NOMO-1 treated with DMSO at 0.1 percent for 48 hours (cell line): Measurements from ENCODE around the gene CCDC57.

ENCODE experiments used
- DNase-seq: peaks from one replicate; lab custom pipeline; 2025; ENCODE audit not compliant: unreplicated experiment; lab: John Stamatoyannopoulos, UW

The CCDC57 gene

DNA sequence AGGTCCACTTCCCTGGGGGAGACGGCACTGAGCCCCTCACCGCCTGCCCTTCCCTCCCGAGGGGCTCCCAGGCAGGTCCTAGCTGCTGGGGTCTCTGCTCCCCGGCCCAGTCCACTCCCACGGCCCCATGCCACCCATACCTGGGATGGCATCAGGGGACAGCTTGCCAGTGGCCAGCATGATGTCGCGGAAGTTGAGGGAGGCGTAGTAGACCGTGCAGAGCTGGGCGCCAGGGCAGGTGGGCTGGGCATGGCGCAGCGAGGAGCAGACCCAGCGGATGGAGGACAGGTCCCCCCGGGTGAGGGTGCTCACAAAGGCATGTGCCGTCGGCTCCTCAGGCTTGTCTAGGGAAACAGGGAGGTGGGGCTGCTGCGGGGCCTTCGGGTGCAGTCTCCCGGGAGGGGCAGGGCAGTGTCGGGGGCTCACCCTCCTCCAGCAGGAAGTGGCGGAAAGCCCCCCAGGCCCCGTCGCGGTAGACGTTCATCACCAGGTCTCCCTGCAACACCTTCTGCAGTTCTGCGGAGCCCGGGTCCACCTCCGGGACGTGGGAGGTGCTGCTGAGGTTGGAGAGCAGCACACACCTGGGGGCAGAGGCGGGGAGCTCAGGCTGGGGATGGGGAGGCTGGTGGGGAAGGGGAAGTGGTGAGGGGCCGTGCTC is 128.1 kb downstream of the CCDC57 start:
- DNase-seq, result no peak

DNA sequence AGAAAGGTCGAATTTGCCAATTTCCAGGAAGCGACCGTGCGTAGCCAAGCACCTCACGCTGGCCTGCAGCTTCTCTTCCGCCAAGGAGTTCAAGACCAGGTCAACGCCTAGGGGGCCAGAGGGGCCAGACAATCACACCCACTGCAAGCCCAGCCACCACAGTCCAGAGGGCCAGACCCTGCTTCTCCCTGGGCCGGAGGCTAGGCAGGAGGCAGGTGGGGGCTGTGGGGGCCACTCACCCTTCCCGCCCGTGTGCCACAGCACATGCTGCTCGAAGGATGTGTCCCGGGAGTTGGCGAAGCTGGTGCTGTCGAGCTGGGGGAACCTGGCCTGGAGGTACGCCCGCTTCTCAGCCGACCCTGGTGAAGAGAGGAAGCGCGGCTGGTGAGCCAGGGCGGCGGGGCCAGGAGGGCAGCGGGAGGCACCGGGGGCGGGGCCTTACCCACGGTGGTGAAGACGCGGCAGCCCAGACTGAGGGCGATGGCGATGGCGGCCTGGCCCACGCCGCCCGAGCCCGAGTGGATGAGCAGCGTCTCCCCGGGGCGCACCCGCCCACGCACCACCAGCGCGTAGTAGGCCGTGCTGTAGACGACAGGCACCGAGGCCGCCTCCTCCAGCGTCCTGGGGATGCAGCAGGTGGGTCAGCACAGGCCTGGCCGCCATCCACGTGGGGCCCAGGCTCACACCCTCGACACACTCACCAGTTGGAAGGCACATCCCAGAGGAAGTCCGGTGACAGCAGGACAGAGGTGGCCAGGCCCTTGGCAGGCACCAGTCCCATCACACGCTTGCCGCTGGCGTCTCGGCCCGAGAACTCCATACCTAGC is 128.9 kb downstream of the CCDC57 start:
- DNase-seq, result no peak

DNA sequence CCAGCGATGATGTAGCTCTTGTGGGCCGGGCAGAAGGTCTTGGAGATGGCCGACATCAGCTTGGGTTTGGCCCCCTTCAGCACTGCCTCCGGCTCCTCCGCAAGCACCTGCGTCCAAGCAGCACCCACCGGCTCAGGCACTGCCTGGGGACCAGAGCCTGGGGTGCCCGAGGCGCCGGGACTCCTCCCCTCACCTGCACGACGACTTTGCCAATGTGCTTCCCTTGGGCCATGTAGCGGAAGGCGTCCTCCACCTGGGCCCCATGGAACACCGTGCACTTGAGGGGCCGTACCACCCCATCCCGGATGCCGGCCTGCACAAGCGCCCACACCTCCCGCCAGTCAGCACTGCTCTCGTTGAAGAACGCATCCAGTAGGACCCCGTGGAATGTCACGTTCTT is 129.6 kb downstream of the CCDC57 start:
- DNase-seq, result no peak

DNA sequence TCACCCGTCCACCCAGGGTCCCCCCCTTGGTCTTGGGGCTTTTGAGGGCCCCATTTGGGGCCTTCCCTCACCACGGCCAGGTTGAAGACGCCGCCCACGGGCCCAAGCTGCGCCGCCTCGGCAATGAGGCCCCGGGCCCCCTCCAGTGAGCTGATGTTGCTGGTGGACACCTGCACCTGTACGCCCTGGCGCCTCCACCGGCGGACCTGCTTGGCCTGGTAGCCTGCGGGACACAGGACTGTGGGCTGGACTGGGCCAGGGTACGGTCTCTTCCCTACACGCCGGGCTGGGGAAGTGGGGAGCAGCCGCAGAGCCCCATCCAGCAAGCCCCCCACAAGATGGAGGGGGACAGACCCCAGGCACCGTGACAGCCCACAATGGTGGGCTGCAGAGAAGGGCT is 130.2 kb downstream of the CCDC57 start:
- no peak for DNase-seq

DNA sequence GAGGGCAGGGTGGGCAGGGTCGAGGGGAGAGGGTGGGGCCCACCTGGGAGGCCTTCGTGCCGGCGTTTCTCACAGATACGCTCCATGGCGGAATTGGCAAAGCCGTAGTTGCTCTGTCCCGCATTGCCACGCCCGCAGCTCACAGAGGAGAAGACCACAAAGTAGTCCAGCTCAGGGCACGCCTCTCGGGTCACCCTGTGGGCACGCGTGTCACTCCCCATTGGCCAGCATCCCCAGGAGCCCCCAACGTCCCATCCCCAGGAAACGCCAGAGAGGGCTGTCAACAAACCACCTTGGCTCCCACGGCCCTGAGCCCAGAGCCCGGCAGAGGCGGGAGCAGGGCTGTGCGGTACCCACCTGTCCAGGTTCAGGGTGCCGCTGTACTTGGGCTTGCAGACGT is 130.7 kb downstream of the CCDC57 start:
- no peak for DNase-seq

DNA sequence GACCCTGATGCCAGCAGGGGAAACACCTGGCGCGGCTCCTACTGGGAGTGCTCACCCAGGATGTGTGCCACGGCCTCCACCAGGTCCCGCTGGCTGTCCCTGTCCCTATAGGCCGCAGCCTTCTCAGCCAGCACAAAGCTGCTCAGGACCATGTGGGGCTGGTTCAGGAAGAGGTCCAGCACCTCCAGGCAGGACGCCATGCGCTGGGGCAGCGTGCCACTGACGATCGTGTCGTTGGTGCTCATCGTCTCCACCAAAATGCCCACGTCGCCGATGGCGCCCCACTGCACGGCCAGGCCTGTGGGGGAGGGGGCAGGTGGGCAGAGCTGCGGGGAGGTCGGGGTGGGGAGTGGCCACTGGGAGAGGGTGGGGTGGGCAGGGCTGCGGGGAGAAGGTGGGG is 131.1 kb downstream of the CCDC57 start:
- DNase-seq, result no peak

DNA sequence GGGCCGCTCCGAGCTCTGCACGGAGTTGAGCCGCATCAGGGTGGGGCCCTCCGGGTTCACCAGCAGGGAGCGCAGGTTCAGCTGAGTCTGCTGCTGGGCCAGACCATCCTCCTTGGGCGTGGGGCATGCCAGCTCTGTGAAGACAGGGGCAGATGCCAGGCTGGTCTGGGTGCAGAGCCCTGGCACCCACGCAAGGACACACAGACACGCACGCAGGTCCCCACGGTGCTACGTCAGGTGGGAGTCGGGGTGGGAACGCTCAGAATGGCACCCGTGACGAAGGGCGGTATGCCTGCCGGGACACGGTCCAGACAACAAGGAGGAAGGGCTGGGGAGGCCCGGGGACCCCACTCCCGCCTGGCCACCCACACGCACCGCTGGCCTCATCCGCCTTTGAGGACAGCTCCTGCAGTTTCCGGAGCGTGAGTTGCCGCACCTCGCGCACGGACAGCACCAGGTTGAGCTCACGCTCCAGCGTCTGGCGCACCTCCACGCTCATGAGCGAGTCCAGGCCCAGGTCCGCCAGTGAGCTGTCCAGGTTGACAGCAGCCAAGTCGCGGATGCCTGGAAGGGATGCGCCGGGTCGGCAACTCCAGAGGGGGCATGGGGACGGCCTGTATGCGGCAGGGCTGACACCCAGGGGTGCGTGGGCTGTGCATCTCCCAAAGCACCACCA is 131.7 kb downstream of the CCDC57 start:
- no peak for DNase-seq

DNA sequence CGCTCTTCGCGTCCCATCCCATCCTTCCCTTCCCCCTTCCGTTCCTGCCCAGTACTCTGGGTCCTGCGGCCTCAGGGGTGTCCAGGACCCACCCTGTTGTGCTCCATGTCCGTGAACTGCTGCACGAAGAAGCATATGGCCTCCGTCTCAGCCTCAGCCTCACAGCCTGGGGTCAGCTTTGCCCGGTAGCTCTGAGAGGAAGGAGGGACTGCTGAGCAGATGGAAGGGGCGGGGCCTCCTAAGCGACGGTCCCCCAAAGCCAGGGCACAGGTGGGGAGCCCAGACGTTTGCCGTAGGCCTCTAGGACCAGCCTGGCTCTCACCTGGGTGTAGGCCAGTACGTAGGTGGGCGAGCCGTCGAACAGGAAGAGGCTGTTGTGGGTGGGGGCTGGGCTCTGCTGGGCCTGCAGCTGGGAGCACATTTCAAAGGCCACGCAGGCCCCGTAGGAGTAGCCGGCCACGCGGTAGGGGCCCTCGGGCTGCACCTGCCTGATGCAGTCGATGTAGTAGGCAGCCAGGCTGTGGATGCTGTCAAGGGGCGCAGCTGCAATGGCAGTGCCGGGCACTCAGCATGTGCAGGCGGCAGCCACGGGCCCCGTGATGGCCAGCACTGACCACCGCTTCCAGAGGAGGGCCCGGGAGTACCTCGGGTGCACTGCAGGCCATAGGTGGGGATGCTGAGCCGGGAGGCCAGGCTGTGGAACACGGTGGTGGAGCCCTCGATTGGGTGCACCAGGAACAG is 132.4 kb downstream of the CCDC57 start:
- DNase-seq, result no peak

DNA sequence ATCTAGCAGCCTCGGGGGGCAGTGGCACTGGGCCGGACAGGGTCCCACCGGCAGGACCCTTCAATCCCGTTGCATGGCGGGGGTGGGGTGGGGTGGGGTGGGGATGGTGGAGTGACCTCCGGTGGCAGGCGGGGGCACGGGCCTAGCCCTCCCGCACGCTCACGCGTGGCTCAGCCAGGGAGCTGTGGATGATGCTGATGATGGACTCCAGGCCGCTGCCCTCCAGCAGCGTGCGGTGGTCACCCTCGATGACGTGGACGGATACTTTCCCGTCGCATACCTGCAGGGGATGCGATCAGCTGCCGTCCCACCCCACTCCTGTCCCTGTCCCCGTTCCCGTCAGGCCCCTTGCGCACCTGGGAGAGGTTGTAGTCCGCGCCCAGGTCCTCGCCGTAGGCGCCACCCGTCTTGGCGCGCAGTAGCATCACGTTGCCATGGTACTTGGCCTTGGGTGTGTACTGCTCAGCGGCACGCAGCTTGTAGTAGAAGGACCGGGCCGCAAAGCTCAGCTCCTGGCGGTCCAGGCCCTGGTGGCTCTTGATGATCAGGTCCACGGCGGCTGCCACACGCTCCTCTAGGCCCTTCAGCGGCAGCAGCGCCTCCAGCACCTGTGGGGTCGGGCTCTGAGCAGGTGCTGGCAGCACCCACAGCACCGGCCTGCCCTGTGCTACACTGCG is 133.5 kb downstream of the CCDC57 start:
- DNase-seq, result no peak

DNA sequence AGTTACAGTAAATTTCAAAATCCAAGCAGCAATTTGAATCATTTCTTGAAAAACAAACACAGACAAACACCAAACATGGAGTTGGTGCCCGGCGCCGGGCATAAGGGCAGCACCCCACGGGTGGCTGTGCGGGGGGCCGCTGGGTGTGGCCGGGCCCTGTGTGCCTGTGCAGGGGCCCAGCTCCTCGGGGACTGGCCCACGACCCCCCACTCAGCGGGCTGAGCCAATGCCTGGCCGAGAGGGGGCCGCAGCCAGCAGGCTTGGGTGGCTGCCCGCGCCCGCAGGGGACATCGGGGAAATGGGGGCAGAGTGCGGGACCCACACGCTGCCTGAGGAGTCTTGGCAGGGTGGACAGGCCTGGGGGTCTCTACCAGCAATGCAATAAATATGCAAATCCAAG is 134.2 kb downstream of the CCDC57 start:
- no peak for DNase-seq

DNA sequence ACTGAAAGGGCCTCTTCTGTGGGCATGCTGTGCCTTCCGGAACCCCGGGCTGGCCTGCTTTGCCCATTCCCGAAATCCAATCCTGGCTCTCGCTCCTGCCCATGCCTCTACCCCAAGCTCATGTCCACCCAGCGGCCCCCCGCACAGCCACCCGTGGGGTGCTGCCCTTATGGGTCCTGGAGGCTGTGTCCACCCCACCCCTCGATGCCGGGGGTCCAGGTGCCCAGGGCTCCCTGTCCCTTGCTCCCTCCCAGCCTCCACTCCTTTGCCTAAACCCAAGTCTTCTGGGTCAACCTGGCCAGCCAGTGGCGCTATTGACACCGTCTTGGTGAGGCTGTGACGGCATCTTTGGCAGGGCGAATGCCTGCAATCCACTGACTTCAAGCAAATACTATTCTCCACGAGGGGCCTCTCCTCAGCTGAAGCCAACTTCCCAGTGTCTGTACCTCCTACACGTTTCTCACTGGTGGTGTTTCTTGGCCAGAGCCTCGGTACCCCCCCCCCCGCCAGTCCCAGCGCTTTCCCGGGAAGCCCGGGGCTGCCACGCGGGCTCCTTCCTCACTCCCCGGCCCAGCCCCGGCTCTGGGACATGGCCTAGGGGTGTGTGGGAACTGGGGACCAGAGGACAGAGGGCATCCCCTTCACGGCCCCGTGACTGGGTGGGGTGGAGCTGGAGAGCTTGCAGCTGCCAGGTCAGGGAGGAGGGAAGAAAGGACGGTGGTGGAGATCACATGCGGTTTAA is 134.9 kb downstream of the CCDC57 start:
- no peak for DNase-seq

DNA sequence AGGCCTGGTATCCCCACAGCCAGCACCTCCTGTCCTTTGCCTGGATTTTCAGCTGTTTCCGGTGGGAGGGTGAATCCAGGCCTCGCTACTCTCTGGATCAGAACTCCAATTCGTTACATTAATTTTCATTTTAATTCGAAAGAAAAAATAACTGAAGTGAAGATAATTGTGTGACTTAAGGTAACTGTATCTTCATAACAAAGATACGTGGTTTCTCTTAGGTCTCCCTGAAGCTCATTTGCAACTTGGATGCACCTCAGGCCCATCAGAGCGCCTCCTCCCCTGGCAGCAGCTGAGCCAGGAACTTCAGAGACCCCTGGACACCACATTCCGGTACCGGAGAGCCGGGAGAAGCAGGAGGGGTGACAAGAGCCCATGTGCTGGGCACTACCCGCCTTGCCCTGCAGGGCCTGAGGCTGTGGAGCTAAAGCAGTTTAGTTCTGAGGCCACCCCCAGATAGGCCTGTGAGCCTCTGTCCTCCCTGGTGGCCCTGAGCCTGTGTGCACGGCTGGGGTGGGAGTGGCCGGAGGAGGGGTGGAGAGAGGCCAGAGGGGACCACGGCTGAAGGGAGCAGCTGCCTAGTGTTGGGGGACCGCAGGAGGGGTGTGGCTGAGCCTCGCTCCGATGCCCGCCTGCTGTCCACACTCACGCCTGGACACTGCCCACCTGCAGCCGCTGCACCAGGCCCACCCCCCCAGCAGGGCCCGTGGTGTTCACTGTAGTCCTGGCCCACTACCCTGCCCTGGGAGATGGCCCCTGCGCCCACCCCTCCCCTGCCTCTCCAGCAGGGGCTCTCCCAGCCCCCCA is 135.7 kb downstream of the CCDC57 start:
- no peak for DNase-seq

DNA sequence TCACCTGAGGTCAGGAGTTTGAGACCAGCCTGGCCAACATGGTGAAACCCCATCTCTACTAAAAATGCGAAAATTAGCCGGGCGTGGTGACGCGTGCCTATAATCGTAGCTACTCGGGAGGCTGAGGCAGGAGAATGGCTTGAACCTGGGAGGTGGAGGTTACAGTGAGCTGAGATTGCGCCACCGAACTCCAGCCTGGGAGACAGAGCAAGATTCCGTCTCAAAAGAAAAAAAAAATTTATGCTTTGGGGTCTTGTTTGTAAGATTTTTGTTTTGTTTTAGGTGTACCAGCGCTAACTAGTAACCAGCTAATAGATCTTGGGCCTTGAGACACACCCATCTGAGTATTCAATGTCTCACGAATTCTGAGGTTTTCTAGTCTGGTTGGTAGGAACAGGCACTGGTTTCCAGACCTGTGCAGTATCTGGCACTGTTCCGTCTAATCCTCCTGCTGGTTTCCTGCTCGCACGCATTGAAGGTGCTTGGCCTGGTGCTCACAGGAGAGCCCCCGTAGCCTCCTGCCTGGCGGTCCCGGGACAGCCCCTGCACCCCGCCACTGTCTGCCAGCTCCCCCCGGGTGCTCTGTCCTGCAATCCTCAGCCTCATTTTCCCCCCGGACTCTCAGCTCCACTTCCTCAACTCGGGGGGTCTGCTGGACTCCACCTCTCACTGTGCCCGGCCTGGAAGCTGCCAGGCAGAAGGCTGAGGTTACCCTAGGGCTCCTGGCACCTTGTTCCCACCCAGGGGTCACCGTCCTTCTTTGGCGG is 136.4 kb downstream of the CCDC57 start:
- DNase-seq, result no peak

DNA sequence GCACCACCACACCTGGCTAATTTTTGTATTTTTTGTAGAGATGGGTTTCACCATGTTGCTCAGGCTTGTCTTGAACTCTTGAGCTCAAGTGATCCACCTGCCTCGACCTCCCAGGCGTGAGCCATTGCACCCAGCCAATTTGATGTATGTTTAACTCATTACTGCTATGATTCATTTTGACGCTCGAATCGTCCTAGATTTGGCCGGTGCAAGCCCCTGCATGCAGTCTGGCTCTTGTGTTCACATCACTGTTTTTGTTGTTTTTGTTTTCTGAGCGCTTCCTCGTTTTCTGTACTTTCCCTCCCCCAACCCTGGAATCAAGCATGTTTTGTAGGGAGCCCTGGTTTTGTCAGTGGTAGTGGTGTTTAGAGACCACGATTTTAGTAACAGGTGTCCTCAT is 139.2 kb downstream of the CCDC57 start:
- no peak for DNase-seq

DNA sequence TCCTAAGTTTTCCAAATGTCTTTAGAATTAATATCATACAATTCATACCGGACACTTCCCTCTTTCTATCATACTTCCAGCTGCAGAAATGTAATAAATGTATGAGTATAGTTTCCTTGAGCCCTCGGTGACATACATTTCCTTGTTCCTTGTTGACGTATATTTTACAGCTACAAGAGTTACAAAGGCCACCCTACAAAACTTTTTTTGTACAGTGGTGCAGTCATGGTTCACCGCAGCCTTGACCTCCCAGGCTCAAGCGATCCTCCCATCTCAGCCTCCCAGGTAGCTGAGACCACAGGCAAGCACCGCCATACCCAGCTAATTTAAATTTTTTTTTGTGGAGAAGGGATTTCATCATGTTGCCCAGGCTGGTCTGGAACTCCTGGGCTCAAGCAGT is 139.8 kb downstream of the CCDC57 start:
- no peak for DNase-seq

DNA sequence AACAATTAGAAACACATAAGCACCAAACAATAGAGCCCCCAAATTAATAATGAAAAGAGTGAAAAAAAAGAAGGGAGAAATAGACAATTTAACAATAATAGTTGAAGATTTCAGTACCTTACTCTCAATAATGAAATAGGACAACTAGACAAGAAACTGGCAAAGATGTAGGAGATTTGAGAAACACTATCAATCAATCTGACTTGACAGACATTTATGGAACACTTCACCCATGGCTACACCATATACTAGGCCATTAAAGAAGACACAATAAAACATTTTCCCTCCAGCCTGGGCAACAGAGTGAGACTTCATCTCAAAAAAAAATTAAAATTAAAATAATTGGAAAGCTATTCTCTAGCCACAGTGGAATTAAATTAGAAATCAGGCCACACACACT is 142.0 kb downstream of the CCDC57 start:
- no peak for DNase-seq

DNA sequence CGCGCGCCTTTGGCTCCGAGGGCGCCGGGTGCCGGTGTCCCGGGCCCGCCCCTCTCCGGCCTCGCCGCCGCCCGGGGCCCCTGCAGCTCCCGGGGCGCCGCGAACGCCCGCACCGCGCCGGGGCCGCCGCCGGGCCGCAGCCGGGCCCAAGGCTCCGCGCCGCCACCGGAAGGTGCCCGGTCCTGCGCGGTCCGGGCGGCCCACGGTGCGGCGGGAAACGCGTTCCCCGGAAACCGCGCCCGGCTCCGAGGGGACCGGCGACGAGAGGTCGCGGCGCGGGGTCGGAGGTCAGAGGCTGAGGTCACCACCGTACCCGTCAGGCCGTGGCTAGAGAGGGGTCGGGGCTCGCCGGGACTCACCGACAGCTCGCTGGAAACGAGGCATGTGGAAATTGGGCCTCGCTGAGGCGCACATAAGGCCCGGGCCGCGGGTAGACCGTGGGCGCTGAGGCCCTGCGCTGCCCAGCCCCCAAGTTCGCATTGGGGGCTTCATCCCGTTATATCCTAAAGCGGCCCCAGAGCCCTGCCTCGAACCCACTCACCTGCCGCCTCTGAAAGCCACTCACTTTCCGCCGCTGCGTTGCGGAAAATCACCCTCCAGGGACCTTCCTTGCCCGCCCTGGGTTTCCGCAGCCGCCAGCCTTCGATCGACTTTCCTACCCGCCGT is 146.9 kb downstream of the CCDC57 start, which contains the start of gene DUS1L:
Gene DUS1L, minus strand, starts transcription at position 167 of the 666 bp plus-strand sequence. CDS start 745 bp downstream, outside the sequence.
- peak; percentile 10 for DNase-seq

DNA sequence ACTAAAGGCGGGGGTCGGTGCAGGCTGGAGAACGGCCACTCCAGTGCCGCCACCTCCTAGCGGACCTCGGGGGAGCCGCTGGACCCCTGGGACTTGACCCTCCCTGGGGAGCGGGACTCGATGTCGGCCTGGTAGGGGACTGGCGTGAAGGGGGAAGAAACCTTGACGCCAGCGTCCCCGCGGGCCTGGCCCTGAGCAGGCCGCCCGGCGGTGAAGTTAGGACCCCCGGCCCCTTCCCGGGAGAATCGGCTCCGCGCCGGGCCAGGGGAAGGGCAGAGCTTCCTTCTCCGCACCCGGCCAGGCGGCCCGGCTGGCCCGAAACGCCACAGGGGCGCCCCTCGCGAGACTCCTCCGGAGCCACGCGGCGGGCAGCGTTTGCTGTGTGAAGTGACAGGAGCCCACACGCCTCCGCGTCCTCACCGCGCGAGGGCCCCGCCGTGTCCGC is 147.4 kb downstream of the CCDC57 start:
- no peak for DNase-seq
